HG03521 (cell line): Measurements from ENCODE around the gene MTHFD1L.

Experiments used
- ATAC-seq: cut with Tn5 transposase; IDR thresholded peaks from one replicate; pipeline ENCODE4 v1.9.1; 2021; ENCODE audit warnings: mild to moderate bottlenecking, moderate library complexity; ENCODE audit not compliant: unreplicated experiment

Gene MTHFD1L

DNA sequence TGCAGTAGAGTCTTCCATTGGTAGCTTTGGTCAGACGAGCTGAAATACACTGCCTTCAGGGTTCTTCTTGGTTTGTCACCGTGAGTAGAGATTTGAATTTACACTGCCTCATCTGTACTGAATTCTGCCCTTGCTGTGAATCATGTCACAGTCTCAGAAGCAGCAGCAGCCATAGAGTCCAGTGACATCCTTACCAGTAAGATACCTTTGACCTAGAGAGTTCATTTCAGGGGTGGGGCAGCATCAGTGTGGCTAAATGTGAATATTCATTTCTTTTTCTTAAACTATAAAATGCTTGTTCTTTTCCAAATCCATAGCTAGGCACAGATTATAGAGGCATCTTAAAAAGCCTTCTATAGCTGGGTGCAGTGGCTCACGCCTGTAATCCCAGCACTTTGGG, 223.5 kb downstream of the MTHFD1L start:
- ATAC-seq: no peak

DNA sequence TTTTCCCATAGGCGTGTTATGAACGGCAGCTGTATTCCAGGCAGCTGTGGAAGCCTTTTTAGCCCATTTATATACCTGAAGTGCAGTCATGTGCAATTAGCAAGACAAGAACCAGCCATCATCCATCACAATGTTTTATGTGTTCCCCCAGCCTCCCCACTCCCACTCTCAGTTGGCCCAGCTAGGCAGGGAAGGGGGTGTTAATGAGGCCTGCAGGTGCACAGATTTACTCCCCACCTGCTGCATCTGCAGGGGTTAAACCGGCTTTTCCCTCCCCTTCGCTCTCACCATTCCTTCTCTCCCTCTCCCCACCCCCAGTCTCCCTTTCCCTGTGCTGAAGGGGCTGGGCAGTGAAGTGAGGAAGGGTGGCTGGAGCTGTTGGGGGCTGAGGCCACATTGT, 224.5 kb downstream of the MTHFD1L start:
- ATAC-seq: no peak

DNA sequence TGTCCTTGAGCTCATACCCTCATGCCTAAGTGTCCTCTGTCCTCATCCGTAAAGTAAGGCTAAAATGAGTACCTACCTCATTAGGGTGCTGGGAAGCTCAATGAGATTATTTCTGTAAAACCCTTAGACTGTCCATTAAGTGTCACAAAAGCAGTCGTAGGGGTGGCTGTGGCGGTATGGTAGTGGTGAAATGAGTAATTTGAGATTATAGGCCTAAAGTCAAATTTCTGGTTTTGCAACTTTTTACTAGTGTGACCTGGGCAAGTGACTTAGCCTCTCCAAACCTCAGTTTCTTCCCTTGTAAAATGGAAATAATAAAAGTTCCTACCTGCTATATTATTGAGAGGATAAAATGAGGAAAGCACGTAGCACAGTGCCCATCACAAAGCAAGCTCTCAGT, 226.1 kb downstream of the MTHFD1L start:
- no peak for ATAC-seq

DNA sequence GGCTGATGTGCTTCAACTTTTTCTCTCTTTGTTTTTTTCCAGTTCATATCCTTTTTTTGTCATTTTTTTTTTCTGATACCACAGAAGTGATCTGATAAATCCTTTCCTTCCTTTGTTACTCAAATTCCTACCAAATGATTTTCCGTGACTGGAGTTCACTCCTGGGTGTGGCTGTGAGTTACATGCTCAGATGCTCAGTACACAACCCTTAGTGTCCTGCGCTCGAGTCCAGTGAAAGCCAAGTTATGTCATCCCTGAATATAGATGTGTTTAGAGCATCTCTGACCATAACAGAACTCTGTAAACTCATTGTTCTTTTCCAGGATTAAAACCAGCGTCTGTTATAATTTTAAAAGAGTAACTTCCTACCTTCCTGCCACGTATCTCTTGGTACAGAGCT, 227.1 kb downstream of the MTHFD1L start:
- ATAC-seq: no peak

DNA sequence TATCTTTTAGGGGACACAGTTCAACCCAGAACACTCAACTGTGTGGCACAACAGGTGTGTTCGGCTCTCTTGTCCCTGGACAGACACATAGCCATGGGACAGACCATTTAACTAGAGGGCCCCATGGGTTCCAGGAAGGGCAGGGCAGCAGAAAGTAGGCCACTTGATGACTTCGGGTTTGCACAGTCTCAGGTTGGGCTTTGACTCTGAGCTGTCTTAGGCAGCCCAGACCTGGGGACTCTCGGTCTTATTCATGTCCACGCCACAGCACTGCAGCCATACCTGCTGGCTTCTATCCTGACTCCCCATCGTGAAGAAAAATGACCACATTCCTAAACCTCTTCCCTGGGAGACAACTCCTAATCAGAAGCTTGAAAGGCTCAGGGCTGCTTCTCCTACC, 228.2 kb downstream of the MTHFD1L start:
- ATAC-seq: no peak

DNA sequence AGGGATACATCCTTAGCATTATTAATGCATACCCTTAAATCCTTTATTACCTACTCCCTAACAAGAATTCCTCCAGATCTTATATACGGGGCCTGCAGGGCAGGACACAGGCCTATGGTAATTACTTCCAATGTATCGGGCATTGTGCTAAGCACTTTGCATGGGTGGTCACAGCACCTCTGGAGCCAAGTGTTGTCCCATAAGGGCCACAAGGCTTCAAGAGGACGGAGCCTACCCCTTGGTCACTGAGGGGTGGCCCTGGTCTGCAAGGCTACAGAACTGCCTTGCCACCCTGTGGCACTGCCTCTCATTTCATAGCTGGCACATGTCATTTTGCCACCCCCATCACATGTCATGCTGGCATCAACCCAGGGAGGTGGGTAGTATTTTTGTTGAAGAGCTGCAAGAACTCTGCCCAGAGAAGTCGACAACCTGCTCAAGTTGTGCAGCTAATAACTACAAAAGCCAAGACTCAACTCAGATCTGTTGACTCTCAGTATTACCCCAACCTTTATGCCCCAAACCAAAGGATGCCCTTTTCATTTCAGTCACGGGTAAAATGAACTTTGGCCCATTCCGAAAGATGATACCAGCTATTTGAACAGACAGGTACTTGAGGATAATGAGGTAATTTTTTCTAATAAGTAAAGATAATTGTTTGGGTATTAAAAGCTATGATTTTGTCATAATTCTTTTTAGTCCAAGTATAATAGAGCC, 230.2 kb downstream of the MTHFD1L start:
- ATAC-seq: no peak

DNA sequence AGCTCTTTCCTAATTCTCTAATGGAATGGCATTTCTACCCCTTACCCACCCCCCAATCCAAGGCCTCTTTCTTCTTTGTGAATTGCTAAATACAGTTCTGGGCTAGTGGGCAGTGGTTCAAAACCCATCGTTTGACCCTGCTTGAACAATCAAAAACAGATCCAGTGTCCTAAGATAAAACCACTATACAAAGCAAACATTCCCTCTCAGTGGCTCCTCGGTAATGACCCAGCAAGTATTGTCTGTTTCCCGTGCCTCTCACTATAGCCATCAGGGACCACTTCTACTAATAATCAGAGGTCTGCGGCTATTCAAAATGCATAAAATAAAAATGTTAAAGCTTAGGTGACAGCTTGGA, 230.7 kb downstream of the MTHFD1L start:
- no peak for ATAC-seq

DNA sequence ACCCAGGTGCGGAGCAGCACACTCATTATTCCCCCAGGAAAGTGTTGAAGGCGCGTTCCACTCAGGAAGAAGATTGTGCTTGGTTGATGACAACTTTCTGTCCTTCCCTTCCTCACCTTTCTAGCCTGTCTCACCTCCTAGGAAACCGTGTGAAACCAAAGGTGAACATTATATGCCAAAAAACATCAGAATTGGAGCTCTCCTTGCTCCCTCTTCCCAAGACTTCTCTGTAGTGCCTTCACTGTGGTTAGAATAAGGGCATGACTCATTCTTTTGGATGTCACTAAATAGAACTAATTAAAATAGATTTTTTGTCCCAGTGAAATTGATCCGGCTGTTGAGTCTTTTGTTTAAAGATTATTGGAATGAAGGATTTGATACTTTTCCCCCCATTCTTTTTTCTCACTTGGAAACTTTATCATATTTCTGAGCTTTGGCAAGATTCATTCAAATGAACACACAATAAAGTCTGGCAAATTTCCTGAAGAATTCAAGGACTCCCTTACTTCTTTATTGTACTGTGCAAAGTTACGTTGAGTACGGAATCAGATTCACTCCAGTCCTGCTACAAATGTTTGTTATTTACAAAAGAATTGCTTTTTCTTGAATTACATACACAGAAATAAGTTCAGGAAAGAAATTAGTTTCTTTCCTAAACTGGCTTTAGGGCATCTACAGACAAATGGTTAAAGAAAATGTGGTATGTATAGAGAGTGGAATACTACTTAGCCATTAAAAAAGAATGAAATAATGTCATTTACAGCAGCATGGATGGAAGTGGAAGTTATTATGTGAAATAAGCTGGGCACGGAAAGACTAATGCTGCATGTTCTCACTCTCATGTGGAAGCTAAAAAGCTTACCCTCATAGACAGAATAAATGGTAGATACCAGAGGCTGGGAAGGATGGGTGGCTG, 231.4 kb downstream of the MTHFD1L start:
- ATAC-seq: no peak

DNA sequence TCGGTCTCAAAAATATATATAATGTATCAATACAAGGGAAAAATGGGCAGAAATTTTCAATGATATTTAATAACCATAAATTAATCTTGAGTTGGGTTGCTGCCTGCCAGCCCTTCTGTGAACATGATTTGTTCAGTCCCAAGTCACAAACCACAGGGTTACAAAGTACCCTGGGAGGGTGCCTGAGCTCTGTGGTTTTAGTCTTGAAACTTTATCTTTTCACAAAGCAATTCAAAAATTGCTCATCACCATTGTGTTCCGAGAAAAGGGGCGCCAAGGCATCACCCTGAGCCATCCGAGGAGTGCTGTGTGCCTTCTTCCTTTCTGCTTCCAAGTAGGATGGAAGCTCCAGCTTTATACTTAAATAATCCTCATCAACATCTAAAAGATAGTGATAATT, 232.7 kb downstream of the MTHFD1L start:
- ATAC-seq: no peak

DNA sequence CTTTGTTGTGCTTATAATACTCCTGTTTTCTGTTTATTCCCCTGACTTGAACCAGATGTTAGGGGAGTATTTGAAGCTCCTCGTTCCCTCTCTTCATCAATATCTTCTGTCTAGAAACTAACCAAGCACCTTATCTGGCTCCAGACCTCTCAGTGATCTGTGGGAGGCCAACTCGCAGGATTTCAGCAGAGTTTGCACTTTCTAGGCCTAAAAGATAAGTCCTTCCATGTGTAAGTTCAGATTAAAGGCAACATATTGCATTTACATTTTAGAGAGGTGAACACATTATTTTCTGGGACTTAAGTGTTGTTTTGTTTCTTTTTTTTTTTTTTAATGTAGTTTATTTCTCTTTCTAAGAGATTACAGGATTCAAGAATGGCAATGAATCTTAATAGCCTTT, 234.8 kb downstream of the MTHFD1L start:
- no peak for ATAC-seq

DNA sequence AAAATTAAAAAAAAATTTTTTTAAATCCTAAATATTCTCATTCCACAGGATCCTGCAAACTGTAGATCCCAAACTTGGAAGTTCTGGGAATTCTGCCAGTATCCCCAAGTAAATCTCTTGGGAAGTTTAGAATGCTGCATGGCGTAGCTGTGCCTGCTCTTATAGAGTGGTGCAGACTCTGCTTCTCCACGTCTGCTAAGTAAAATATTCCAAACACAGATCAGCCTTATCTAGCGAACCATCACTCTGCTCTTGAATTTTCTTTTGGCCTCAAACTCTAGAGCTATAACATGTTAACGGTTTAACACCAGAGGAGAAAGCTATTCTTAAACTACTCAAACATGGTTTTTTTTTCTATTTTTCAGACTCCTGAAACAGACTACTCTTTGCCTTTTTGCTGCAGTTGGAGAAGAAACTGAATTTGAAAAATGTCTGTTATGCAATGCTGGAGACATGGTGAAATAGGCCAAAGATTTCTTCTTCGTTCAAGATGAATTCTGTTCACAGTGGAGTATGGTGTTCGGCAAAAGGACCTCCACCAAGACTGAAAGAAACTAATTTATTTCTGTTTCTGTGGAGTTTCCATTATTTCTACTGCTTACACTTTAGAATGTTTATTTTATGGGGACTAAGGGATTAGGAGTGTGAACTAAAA, 235.8 kb downstream of the MTHFD1L start:
- no peak for ATAC-seq

DNA sequence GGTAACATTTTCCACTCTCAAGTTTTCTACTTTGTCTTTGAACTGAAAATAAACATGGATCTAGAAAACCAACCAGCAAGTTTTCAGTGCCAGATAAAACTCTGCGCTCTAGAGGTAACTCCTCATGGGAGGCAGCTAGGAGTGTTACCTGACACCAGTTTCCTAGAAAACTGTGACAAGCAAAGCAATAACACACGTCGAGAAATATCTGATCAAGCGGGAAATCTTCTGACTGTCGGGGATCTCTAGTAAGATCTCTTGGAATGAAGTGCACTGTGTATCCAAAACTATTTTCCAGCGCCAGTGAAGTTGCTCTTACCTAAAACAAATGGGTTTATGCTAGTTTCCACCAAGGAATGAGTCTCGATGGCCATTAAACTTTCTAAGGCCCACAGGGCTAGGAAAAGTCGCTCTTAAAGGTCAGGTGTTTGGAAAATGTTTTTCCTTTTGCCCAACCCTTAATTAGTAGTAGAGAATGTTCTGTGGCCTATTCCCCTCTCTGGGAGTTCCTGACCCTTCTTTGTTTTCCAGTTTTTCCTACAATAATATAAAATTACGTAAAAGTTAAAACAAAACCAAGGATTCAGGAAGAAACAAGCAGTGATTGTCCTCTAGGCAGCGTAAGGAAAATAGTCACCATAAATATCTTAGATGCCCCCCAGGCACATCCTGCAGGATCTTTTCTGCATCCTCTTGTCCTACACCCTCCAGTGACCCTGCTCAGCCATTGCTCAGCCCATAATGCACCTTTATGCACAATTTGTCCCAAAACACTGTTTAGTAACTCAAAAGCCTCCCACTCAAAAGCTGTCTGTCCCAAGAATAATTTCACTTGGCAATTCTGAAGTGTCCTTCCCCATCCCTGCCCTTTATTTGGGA, 236.6 kb downstream of the MTHFD1L start:
- ATAC-seq: no peak

DNA sequence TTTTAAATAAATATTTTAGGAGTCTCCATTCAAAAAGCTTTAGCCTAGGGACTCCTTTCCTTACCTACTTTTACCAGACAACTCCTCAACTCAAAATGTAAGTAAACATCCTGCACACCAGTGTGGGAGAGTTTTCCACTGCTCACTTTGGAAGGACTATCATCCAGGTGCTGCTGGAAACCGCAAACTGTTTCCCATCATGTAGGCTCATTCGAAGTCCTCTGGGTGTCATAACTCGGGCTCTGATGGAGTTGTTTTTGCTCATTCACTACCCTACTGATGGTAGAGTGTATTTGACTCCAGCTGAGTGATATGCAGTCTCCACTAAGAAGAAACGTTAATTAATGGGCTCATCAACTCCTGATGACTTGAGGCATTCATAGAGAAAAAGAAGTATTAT, 237.8 kb downstream of the MTHFD1L start:
- no peak for ATAC-seq

DNA sequence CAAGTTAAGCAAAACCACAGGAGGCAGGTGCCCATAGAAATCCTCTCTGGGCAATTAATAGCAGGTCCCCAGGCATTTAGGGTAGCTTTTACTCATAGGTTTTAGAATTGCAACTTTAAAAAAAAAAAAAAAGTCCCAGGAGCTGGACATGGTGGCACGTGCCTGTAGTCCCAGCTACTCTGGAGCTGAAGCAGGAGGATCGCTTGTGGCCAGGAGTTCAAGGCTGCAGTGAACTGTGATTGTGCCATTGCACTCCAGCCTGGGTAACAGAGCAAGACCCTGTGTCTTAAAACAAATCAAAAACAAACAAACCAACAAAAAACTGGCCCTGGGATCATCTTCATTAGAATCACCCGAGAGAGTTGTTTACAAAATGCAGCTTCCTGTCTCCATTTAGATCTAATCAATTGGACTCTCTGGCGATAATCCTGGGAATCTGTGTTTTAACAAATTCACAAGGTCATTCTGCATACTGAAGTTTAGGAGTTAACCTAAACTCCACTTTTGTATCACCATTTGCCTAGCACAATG, 242.5 kb downstream of the MTHFD1L start:
- ATAC-seq: no peak

DNA sequence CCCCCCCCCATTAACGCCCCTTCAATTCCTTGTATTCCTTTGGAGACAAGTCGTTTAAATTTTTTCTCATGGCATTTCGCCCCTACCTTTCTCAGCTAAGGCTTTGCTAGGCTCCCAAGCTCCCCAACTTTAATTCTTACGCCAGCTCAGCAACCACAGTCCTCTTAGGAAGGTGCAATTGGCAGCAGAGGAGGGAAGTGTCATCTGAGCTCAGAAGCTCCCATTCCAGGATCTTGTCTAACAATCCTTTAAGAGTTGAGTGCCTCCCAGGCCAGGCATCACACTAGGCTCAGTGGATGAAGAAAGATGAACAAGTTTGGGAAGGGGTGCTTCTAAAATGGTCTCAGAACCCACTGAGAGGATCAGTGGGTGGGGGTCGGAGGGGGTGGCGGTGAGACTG, 243.0 kb downstream of the MTHFD1L start:
- no peak for ATAC-seq

DNA sequence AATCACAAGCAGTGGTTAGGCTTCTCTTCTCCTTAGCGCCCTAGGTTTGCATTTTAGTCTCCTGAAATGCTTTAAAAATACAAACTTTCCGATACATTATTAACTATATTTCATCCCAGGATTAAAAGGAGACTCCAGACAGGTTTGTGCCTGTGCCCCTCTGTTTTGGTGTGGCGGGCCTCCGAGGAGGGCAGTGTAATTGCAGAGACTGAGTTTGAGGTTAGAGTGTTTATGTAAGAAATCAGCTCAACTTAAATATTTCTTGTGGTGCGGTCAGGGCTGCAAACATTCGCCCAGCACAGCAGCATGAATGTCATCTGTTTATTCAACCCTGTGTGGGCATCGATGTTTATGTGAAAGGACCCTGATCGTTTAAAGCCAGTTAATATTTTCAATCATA, 243.9 kb downstream of the MTHFD1L start:
- no peak for ATAC-seq

DNA sequence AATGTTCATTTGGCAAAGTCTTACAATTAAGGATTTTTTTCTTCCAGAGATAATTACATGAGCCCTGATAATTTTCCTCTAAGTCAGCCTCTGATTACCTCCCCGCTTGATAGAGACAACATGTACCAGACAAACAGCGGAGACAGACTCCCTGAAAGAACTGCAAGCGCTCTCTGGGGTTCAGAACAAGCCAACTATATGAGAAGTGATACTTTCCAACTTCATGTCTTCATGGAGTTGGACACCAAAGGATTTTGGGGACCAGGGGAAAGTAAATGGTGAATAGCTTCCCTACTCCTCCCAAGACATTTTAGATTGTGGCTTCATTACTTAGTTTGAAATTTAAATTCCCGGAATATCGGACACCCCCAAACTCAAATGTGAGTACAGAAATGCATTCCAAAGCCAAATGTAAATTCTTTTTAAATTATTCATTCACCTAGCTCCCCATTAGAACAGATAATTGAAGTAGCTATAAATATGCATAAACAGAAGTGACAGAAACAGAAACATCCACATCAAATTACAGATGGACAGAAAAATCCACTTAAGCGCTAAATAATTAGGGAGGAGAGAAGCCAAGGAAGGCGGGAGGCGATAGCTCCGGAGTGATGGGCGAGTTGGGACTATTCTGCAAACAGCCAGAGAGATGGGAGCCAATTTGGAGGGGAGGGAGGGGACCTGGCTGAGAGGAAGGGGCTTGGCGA, 244.5 kb downstream of the MTHFD1L start:
- no peak for ATAC-seq

DNA sequence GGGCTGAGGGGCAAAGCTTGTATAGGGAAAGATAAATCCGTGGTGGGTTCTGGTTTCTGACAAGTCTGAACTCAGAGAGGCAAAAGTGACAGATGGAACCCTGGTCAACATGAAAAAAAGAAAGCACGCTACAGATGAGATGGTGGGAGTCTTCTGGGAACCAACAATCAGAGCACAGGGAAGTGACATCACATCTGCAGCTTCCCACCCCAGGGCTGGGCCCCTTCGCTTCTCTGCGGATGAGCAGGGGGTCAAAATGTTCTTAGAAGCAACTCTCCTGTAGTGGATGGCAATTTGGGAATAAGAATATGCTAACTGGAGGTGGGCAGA, 245.0 kb downstream of the MTHFD1L start:
- ATAC-seq: no peak

DNA sequence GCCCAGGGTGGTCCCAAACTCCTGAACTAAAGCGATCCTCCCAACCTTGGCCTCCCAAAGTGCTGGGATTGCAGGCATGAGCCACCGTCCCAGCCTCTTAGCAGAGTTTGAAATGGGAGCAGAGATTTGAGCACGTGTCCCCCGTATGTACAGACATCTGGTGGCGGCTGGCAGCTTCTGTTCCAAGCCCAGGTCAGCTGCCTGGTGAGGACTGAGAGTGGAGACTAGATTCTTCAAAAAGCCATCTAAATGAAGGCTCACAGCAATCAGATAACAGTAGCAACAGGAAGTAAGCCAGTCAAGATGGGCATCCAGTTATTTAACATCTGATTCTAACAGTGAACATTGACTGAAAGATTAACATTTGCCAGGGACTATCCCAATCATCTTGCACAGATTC, 246.2 kb downstream of the MTHFD1L start:
- no peak for ATAC-seq

DNA sequence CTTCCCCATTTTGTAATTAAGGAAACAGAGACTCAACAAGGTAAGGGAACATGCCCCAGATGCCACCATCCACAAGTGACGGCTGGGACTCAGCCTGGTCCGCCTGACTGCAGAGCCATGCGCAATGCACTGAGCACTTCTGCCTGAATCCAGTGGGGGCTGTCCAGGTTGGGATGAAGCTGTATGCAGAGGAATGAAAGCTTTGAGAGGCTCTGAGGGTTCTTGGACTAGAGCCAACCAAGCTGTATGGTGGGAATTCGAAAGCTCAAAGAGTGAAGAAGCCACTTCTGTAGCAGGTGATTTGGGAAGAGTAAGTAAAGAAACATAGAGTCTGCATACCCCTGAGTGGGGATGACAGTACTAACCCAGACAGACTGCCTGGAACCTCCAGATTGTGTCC, 246.6 kb downstream of the MTHFD1L start:
- no peak for ATAC-seq
